Limb (tissue), 2 donors: ENCODE data around the gene AGBL4.

ENCODE experiments used
- DNase-seq, 2 donors: peaks; one replicate each; pipeline ENCODE4 v3.0.0-alpha.2; 2016; ENCODE audit errors: extremely low spot score in 2 of 2

AGBL4 gene

DNA sequence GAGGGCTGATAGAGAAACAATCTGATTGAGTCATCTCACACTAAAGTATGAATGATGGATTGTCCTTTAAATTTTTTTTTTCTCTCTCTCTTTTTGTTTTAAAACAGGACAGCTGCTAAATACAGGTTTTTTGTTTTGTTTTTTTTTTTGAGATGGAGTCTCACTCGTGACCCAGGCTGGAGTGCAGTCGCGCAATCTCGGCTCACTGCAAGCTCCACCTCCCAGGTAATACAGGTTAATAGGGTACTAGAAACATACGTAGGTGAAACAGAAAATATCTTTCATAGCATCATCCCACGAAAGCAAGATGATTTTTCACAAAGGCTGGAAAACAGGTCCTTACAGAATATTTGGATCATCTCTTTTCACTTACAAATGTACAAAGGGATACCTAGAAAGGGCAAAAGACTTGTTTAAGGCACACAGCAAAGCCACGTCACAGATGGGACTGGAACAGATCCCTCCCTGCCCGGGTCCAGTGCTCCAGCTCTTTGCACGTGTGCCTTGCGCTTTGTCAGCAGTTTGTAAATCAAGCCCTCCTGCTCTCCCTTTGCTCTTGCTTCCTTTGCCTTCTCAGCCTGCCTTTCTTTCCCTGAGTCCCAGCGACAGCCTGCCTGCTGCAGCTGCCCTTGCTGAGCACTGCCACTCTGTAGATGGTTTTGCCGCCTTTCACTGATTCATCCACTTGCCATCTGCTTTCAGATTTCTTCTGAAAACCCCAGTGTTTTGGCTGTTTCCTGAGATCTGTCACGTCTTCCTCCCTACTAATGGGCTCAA lies 1075.8 kb downstream of the AGBL4 start:
- DNase-seq, result peak; percentile 32 to 46

DNA sequence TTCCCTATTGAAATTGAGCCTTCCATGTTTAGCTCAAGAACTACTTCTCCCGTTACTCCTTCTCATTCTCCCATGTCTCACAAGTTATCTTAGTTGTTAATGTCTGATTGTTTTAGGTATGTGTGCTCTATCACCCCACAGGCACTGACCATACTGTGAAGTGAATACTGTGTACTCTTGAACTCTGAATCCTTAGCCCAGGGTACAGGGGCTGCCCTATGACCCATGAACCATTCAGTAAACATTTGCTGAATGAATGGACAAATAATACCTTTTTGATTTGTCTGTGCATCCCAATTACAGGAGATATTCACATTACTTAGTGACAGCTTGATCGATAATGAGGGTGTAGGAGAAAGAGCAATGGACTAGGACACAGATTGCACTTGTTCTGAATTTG lies 1077.7 kb downstream of the AGBL4 start:
- DNase-seq, result no peak

- DNase-seq, result no peak
These were observed 1078.9 kb downstream of the AGBL4 start for GRCh38 chr1:48944811-48945210.

DNA sequence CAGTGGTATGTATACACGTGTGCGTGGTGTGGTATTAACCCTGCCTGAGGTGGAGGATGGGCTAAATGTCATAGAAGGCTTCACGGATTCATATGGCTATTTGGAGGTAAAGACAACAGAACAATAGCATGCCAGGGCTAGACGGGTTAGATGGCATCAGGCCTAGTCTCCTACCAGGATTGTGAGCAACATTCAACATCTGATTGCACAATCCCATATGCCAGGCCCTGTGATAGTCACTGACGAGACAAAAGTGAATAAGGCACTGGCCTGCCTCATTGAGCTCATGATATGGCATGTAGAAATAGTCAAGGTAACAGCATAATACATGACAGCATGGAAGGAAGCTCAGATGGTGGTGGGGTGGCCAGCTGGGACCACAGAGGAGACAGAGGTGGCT lies 1079.9 kb downstream of the AGBL4 start:
- DNase-seq, result no peak

- no peak for DNase-seq
These were observed 1080.4 kb downstream of the AGBL4 start for GRCh38 chr1:48943393-48943792.

- no peak for DNase-seq
These were observed 1082.6 kb downstream of the AGBL4 start for GRCh38 chr1:48940962-48941732.

- no peak for DNase-seq
These were observed 1083.4 kb downstream of the AGBL4 start for GRCh38 chr1:48940354-48940753.

DNA sequence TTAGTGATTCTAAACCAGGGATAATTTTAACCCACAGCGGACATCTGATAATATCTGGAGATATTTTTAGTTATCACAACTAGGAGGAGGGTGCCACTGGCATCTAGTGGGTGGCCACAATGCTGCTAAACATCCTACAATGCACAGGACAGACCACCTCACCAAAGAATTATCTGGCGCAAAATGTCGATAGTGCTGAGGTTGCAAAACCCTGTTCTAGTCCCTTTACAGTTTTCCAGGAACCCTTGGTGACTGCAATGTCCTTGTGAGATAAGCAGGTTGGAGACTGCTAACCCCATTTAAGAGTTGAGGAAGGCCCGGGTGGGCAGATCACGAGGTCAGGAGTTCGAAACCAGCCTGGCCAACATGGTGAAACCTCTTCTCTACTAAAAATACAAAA lies 1083.9 kb downstream of the AGBL4 start:
- DNase-seq, result no peak

- DNase-seq, result no peak
These were observed 1084.7 kb downstream of the AGBL4 start for GRCh38 chr1:48939042-48939441.

DNA sequence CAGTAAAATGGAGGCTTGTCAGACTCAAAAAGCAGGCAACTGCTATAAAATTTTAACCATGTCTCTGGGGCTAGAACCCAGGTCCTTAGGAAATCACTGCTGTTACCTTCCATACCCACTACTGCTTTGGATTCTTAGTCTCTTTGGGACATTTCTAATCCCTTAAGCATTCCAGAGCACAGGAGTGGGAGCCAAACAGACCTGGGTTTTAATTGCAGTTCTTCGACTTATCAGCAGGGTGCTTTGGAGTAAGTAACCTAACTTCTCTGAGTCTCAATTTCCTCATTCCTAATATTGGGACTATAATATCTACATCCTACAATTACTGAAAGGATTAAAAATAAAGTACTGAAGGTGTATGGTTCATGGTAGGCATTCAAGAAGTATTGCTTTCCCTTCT lies 1086.0 kb downstream of the AGBL4 start:
- no peak for DNase-seq

DNA sequence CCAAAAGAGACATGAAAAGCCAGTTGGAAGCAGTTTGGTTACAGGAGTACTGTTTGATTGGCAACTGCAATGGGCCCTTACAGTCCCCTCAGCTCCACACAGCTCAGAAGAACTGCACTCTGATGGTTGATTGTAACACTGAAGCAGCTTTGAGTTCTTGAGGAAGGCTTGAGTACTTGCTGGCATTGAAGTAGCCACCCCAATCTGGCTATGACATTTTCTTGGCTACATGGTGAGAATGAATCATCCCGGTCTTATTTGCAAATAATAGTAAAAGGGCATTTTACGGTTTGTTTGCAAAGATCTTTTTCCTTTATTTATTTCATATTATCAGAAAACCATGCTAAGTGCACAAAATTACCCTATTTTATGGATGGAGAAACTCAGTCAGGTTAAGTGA lies 1087.3 kb downstream of the AGBL4 start:
- DNase-seq, result no peak

- DNase-seq, result peak in 1 of 2 donors; percentile 38
These were observed 1091.4 kb downstream of the AGBL4 start for GRCh38 chr1:48932366-48932765.

GRCh38 chr1:48931506-48932192 lies 1092.1 kb downstream of the AGBL4 start:
- no peak for DNase-seq

DNA sequence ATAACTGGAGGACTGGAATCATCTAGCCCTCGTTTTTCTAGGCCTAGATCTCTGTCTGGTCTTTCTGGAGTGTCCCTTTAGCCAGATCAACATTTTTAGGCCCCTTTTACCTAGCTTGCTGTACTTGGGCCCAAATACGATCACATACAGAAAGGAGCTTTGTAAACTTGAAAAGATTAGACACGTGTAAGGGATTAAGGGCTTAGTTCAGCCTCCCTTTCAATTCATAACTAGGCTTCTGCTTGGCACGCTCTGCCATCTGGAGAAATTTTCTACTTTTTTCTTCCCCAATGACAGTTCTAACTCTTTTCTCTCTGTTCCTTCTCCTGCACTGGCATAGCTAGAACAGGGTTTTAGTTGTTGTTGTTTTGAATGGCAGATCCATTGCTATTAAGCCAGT lies 1093.7 kb downstream of the AGBL4 start:
- no peak for DNase-seq

- DNase-seq, result no peak
These were observed 1099.7 kb downstream of the AGBL4 start for GRCh38 chr1:48924099-48924498.

DNA sequence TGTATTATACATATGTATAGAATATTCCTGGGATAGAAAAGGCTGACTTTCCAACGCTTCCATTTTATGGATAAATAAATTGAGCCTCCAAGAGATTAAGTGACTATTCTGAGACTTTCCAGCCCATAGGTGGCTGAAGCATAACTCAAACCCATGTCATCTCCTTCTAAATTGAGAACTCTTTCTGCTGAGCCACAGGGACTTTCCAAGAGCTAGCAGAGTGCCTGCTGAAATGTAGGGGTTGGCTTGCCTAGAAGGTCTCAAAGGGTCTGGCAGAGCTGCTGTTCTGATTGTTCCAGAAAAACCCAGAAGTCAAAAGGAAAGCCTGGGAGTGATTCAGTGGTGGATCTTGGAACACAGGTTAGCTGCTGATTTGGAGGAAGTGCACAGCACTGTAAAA lies 1100.6 kb downstream of the AGBL4 start:
- DNase-seq, result no peak

DNA sequence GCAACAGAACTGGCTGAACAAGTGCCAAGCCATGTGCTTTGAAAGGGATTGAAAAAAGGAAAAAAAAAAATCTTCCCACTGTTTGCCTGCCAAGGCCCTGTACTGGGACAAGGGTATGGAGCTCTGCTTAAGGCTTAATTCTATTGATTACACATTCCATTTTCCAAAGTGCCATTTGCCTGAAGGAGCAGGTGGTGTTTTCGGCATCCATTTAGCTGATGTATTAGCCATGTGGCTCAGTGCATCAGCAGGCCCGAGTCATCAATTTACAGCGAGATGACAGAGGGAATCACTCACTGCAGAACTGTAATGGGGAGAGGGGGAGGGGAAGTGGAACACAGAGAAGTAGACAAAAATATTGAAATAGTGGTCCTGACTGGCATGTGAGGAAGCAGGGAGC lies 1102.9 kb downstream of the AGBL4 start:
- DNase-seq, result no peak

GRCh38 chr1:48917901-48918603 lies 1105.7 kb downstream of the AGBL4 start:
- DNase-seq, result no peak

DNA sequence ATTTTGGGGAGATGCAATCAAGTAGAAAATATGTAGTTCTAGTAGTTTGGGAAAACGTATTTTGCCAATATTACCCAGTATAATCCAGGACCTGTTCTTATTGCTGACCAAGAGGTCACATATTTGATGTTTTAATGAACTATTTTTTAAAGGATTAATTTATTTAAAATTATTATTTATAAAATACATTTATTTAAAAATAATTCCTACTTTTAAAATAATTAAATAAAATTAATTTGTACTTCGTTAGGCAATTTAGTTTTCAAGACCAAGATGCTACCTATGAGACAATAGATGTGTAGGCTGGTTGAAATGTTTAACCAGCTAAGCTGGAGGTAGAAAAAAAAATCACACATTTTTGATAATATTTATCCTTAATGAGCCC lies 1106.7 kb downstream of the AGBL4 start:
- DNase-seq, result no peak

- DNase-seq, result peak; percentile 43 to 66
These were observed 1107.4 kb downstream of the AGBL4 start for GRCh38 chr1:48916130-48917069.

DNA sequence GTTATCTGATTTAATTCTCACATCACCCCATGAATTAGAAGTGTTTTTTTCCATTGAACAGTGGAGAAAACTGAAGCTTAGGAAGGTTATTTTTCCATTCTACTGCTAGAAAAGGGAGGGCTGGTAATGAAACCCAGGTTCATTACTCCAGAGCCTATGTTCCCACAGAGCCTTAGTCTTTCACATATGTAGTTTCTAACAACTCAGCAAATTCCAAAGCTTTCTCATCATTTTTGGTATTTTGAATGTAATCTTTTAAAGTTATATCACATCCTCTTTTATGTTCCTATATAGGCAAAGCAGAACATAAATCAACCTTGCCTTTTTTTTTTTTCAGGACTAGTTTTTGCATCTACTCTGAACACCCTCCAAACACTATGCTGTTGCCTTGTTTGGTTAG lies 1115.1 kb downstream of the AGBL4 start:
- DNase-seq, result peak in 1 of 2 donors; percentile 47
